Lung microvascular endothelial cell (primary cell): ENCODE results near the gene MAPKAPK5. TPM values are rescaled to one million over a fixed set of nuclear protein-coding genes. Genes with fewer than 3 reads are reported as not detected.
"Not testable (repeated sequence)": the region's sequence is repeated elsewhere in the genome, so short reads cannot be mapped to it uniquely, and the experiment has no call there.

ENCODE experiments used
- DNase-seq, 2 donors: peaks; one replicate each; pipeline versions ENCODE4 v3.0.0 to v3.0.0-alpha.2; 2010; ENCODE audit warnings: low read depth in 2 of 2
- total RNA-seq: library from RNA; depleted of rRNA; stranded (reverse); fragments of >200 nt; gene quantifications from 2 replicates; pipeline ENCODE4 v1.2.1, GENCODE V29; 2014

The MAPKAPK5 gene
- total RNA-seq, result 13.5 and 18.5 TPM in 2 replicates

DNA sequence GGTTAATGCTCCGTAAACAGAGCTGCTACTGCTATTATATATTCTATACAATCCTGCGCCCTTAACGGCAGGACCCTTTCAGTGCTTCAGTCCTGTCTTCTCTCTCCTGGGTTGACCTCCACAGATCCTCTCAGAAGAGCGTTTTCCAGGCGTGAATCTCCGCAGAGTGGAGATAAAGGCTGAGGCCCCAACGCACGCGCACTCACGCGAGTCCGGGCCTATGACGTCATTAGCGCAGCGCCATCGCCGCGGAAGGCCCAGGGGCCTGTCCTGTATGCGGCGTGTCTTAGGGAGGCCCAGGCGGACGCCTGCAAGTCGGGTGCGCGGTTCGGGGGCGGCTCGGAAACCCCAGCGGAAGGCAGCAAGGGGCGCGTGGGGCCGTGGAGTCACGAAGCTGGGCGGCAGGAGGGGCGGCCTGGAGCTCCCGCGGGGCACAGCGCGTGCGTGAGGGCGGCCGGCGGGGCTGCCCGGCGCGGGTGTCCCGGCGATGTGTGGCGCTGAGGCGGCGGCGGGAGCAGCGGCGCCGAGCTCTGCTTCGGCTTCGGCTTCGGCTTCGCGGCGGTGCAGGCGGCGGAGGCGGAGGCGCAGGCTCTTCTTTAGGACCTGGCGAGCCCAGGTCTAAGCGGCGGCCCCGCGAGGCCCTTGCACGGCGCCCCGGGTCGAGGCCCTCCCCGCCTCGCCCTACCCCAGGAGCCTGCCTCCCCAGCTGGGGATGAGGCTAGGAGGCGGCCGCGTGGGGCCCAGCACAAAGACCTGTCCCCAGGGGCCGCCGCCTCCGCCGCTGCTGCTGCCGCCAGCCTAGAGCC is at the start of gene MAPKAPK5:
MAPKAPK5 (plus strand) TSS at position 479 of the 806 bp plus-strand sequence. CDS start 506 bp downstream, outside the sequence.
- DNase-seq, result peak; percentile 98

- no peak for DNase-seq
Measured at GRCh38 chr12:111792856-111793235, 49.2 kb upstream of the MAPKAPK5 start.

DNA sequence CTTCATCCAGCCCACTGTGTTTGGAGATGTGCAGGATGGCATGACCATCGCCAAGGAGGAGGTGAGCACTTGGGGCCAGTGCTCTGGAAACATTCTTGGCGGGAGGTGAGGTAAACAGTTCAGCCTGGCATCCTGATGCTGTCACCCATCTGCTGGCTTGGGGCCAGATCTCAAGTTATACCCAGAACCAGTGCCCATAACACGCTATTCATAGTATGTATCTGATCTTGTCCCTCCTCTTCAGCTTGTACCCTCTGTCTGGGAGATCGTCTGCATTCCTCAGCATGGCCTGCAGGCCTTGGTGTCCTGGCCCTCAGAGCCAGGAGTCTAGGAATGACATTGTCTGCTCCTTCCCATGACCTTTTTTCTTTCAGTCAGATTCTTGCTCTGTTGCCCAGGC is 43.8 kb upstream of the MAPKAPK5 start:
- DNase-seq, result no peak

GRCh38 chr12:111799758-111800157 is 42.3 kb upstream of the MAPKAPK5 start:
- DNase-seq, result no peak

GRCh38 chr12:111803038-111803626 is 38.9 kb upstream of the MAPKAPK5 start:
- no peak for DNase-seq

DNA sequence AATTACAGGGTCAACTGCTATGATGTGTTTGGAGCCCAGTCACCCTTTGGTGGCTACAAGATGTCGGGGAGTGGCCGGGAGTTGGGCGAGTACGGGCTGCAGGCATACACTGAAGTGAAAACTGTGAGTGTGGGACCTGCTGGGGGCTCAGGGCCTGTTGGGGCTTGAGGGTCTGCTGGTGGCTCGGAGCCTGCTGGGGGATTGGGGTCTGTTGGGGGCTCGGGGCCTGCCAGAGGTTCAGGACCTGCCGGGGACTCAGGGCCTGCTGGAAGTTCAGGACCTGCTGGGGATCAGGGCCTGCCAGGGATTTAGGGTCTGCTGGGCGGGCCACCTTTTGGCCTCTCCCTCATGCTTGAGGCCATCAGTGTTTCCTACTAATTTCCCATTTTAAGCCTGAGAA is 38.2 kb upstream of the MAPKAPK5 start:
- DNase-seq, result no peak

GRCh38 chr12:111806304-111806703 is 35.7 kb upstream of the MAPKAPK5 start:
- DNase-seq, result no peak

DNA sequence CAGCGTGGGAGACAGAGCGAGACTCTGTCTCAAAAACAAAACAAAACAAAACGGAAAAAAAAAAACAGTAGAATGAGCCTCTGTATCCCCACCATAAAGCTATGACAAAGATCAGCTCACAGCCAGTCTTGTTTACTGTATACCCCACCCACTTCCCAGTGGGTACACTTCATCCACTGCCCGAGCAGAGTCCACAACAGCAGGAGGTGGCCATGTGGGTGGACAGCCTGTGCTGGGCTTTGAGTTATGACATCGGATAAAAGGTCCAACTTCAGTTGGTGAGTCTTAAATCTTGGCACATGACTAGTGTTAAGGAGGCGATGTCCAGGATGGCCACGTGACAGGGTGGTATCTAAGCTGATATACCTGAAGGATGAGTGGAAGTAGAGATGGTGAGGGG is 34.8 kb upstream of the MAPKAPK5 start:
- no peak for DNase-seq

GRCh38 chr12:111812881-111813741 is 28.9 kb upstream of the MAPKAPK5 start:
- peak; percentile 88 to 92 for DNase-seq

- no peak for DNase-seq
Measured at GRCh38 chr12:111816065-111816615, 25.9 kb upstream of the MAPKAPK5 start.

DNA sequence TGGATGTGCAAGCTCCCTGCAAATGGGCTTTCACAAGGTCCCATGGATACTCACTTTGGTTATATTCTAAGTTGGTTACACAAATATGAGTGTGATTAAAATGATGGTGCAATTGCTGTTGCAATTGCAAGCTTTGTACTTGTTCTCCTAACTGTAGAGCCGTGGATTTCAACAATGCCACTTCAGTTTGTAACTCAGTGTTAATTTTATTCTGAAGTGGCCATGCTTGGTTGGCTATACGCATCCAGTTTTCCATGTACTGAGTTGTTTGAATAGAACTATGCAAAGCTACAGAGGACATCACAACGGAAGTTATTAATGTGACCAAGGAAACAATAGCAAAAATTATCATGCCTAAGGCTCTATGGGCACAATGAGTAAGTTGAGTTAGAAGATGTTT is 25.1 kb upstream of the MAPKAPK5 start:
- DNase-seq, result not testable (repeated sequence)

- DNase-seq, result no peak
Measured at GRCh38 chr12:111818340-111818739, 23.7 kb upstream of the MAPKAPK5 start.

DNA sequence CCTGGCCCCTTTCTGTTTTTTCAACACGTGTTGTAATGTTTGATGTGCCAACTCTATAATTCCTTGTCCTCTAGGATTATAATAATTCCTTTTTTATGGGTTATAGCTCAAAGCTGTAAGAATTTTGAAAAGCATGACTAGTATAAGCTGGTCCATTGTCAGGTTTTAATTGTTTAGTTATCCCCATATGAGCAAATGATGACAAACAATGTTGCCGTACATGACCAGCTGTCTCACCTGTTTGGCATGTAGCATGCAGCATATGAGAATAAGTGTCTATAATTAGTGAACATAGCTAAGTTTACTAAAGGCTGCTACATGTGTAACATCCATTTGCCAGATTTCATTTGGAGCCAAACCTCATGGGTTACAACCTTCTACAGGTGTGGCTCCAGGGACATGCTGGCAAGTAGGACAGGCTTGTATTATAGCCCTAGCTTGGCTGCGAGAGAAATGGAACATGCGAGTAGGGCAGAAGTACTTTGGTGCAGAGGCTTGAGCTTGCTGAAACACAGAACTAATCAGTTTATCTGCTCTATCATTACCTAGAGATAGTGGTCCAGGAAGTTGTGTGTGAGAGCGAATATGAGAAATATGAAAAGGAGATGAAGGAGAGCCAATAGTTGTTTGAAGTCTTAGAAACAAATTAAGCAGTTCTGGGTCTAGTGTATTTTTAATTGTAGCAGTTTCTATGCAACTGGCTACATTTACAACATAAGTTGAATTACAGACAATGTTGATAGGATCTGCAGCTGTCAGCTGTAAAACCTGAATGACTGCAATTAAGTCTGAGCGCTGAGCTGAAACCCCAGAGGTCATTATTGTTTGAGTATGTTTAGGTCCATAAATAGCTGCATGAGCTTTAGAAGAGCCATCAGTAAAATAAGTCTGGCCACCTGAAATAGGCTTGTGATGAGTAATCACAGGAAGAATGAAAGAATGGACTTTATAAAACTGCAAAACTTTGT is 22.6 kb upstream of the MAPKAPK5 start:
- peak in 1 of 2 donors; percentile 15 for DNase-seq

GRCh38 chr12:111820828-111821227 is 21.2 kb upstream of the MAPKAPK5 start:
- not testable (repeated sequence) for DNase-seq

DNA sequence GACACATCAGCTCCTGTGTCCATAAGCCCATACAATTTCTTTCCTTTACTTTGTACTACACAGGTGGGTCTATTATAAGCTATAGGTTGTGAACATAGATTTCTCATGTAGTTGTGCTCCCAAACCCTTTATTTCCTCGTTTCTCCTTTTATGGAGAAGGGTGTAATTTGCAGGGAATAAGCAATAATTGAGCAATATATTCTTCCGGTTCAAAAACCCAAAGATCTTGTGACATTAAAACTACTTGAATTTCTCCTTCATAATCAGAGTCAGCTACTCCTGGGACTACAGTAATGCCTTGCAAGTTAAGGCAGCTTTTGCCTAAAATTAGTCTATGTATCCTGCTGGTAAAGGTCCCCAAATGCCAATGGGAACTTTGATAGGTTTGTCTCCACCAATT is 19.1 kb upstream of the MAPKAPK5 start:
- no peak for DNase-seq

DNA sequence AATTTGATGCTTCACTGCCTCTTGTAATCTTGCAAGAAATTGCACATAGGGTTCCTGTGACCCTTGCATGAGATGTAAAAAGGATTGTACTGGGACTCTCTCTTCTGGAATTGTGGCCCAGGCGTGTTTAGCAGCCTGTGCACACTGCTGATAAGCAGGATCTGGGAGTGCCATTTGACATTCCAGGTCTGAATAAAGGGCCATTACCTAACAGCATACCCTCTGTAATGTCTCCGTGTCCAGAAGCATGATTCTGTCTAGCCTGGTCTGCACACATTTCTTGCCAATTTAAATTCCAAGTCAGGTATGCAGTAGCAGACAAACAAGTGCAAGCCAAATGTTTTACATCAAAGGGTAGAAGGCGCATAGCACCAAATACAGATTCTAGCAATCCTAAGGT is 18.1 kb upstream of the MAPKAPK5 start:
- no peak for DNase-seq

- peak; percentile 16 to 24 for DNase-seq
Measured at GRCh38 chr12:111824312-111824711, 17.7 kb upstream of the MAPKAPK5 start.

GRCh38 chr12:111825509-111825908 is 16.5 kb upstream of the MAPKAPK5 start:
- no peak for DNase-seq

- DNase-seq, result no peak
Measured at GRCh38 chr12:111826316-111826715, 15.7 kb upstream of the MAPKAPK5 start.

GRCh38 chr12:111826992-111827391 is 15.0 kb upstream of the MAPKAPK5 start:
- no peak for DNase-seq

DNA sequence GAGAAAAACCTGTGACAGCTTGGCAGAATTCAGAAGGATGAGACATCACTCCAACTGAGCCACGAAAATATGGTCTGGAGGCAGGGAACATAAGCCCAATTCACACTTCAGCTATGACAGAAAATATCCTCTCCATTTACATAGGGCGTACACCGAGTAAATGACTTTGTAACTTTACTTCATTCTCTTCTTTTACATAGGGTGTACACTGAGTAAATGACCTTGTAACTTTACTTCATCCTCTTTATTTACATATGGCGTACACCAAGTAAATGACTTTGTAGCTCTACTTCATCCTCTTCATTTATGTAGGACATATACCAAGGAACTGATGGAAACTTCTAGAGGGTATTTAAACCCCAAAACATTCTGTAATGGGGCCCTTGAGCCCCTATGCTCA is 14.1 kb upstream of the MAPKAPK5 start:
- no peak for DNase-seq
